NCI-H2196 treated with DMSO at 0.1 percent for 48 hours (cell line): ENCODE measurements around the gene HADH.
"Not testable (repeated sequence)": the region's sequence is repeated elsewhere in the genome, so short reads cannot be mapped to it uniquely, and the experiment has no call there.

ENCODE experiments used
- DNase-seq: peaks from one replicate; lab custom pipeline; 2025; ENCODE audit not compliant: unreplicated experiment; lab: John Stamatoyannopoulos, UW

Gene HADH

DNA sequence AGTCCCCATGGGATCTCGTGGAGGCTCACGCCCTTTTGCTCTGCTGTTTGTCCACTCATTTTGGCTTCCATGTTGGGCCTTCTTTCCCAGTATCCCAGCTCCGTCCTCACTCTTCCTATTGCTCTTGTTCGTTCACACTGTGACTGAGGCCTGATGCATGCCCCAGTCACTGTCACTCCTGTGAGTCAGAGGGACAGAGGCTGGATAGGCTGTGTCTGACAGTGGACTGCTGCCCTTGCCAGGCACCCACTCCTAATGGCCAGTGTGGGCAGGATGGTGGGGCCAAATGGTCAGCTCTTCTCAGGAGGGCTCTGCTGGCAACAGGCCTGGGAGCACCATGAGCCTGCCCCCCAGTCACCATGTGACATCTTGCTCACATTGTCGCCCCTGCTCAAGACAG, 40.0 kb downstream of the HADH start:
- no peak for DNase-seq

- DNase-seq, result peak; percentile 22
These were observed 40.6 kb downstream of the HADH start for GRCh38 chr4:108030332-108030731.

DNA sequence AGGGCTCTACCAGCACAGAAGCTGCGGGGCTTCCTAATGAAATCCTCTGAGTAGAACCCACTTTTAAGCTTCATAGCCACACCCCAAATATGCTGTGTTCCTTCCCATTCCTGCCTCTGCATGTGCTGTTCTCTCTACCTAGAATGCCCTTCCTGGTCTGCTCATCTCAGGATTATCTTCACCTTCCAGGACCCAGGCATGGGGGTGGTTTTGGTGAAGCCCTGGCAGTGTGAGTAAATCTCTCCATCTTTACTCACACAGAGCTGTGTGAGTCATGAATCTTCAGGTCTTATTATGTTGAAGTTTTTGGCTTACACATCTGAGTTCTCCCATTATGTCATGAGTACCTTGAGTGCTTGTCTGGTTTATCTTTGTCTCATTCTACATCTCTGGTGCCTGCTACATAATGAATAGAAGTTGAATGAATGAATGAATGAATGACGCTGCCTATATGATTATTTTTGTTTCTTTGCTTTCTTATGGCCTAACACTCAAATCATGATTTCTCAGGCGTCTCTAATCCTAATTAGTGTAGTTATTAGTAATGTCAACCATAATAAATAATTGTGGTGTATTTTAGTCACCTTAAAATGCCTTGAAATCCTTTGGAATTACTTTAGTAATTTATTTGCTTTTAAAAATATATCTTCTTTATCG, 41.9 kb downstream of the HADH start:
- DNase-seq, result no peak

DNA sequence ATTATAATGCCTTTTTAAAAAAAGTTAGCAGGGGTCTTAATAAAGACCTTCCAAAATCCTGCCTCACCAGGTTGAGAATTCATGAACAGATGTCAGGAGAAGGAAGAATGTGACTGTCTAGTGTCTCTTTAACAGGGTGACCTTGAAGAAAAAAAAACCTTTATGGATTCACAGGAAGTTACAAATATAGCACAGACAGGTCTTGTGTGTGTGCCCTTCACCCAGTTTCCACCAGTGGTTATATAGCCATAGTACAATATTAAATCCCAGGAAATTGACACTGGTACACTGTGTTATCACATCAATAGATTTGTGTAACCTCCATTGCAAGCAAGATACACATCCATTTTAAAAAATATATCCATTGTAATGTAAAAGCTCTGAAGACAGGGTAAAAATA, 43.7 kb downstream of the HADH start:
- no peak for DNase-seq

DNA sequence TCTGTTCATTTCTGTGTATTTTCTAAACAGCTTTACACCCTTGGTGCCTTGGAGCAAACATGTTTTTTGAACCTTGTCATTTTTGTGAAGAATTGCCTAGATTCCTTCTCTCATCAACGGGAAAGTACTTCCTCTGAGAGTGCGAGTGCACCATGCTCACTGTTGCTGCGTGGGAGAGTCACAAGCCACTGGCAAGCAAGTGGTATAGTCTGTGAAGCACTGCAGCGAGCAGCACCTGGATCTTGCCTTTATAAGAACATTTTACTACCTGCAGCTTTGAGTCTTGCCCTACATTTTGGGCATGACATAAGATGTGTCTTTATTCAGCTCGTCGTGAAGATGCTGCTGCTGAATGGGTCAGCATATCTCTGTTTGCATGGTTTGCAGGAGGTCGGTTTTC, 44.9 kb downstream of the HADH start:
- DNase-seq, result no peak

- no peak for DNase-seq
These were observed 46.0 kb downstream of the HADH start for GRCh38 chr4:108035691-108036090.

DNA sequence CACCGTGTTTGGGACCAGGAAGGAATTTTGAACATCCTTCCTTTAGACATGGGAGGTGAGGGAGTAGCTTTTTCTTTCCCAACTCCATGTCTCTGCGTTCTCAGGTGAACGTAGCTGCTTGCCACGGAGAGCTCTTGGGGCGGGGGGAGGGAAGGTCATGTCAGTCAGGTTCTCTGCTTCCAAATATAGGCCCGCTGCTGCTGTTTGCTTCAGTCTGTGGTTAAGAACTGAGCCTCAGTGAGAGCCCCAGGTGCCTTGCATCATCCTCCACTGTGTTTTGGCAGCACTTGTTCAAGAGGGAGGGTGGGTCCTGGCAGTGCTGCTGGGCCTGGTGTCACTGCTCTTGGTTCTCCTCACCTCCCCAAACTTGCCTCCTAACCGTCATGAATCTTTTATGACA, 46.5 kb downstream of the HADH start:
- no peak for DNase-seq

DNA sequence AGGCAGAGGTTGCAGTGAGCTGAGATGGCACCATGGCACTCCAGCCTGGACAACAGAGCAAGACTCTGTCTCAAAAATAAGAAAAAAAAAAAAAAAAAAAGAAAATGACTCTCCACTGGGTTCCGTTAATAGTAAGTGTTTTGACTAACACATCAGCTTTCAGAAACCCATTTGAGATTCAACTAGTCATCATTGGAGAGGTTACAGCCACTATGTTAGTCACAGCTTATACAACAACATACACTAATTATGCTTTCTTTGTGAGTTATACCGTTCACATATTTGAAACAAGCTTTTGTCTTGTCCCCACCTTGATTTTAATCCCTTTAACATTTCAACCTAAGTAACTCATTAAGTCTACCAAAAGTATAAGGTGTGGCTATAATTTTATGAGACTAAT, 48.2 kb downstream of the HADH start:
- DNase-seq, result no peak

DNA sequence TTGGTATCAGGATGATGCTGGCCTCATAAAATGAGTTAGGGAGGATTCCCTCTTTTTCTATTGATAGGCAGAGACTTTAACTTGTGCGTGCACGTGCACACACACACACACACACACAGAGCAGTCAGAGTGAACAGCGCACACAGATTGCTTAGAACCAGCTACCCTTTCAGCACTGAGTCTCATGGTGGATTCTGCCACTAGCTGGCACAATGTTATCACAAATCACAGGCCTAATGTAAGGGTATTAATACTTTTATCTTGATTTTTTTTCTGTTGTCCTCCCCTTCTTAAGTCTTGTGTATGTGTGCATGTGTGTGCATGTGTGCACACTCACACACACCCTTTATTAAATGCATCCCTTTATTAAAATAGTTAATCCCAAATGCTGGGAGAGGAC, 53.2 kb downstream of the HADH start:
- no peak for DNase-seq

- DNase-seq, result peak; percentile 18
These were observed 53.8 kb downstream of the HADH start for GRCh38 chr4:108043526-108043925.

- no peak for DNase-seq
These were observed 55.4 kb downstream of the HADH start for GRCh38 chr4:108044951-108045686.

DNA sequence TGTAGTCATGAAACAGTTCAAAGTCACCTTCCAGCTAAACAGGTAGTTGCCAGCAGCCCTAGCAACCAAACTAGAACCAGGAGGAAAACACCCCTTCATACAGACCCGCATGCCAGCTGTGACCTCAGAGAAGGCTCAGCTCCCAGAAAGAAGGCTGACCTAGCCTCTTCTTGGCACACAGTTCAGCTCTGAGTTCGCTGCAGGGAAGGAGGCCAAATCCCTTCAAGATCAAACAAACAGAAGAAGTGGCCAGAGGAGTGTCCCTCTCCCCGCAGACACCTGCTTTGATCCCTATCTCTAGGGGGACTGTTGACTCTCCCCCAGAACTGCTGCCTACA, 56.0 kb downstream of the HADH start:
- peak; percentile 19 for DNase-seq

DNA sequence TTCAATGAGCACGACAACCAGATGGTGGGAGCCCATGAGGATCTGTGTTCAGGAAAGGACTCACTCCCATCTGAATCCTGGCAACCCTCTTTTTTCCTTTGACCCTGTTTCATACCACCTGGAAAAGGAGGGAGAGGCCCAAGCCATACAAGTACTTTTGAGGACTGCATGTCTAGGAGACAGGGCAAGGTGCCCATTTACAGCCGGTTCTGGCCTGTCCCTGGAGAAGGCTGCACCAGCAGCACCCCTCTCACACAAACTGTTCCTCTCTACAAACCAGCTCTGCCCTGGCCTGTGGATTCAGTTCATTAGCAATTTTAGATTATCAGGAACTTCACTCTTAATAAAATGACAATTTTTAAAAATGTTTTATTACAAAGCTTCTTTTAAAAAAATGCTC, 57.5 kb downstream of the HADH start:
- DNase-seq, result no peak

- no peak for DNase-seq
These were observed 58.5 kb downstream of the HADH start for GRCh38 chr4:108048157-108048556.

GRCh38 chr4:108048997-108049396, 59.3 kb downstream of the HADH start:
- no peak for DNase-seq

DNA sequence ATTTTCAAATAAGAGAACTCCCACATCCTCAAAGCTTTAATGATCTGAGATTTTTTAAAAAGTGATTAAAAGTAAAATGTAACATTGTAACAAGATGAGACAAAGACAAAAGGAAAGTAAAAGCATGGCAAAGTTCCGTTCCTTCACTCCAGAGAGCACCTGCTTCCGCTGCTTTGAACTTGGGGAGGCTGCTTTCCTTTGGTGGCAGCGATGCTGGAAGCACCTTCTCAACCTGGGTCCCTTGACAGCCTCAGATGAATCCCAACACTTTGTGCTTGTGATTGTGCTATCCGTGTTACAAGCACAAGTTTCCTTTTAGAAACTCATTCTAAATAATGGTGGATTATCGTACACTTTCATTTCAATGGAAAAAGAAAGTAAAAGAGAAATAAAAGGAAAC, 59.7 kb downstream of the HADH start:
- DNase-seq, result no peak

GRCh38 chr4:108050166-108051111, 60.8 kb downstream of the HADH start:
- not testable (repeated sequence) for DNase-seq

DNA sequence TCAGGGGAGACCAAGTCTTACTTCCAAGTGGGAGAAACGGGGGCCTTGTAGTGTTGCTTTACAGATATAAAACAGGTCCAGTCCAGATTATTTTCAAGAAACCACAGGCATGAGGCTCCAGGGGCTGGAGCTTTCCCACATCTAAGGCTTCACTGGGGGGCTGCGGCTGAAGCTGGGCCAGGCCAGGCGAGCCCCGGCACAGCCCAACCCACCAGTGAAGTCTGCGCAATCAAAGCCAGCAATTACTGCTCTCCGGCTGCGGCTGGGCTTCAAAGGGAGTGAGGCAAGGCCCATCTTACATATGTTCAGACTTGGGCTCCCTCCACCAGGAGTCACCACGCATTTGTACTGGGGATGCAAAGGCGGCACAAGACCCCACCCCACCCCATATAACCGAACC, 61.7 kb downstream of the HADH start:
- no peak for DNase-seq

DNA sequence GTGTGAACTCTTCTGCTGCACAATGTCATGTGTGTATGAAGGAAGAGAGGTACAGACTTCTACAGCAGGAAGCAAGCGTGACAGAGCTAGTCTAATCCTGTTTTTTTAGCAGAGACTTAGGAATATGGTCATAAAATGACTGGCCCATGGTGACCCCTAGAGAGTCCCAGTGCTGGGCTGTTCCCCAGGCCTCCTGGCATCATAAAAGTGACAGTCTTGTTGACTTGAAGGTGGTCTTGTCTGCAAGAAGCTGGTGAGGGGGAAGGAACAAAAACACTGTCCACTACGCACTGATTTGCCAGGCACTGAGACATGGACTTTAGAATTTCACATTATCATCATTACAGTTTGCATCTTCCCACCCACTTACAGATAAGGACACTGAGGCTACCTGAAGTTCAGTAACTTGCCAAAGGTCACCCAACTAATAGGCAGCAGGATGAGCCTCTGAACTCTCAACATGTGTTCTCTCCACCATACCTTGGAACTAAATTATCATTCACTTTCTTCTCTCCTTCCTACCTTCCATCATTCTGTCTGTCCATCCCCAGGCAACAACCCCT, 63.0 kb downstream of the HADH start:
- no peak for DNase-seq

DNA sequence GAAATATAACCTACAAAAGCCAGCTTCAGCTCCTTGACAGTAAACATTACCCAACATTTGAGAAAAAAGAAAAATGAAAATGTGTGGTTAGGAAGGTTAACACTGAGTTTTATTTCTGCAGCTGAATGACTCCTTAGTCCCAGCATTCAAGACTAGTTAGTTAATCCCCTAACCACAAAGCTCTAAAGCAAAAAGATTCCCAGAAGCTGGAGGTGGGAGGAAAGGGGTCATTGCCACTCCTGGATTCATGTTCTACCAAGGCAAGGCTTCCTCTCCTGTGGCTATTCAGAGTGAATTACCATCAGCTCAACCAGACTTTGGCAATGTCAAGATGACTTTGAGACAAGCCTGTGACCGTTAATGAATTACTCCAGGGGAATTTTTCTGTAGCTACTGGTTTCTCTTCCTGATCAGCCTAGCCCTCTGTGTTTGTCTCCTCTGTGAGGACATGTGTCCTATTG, 63.6 kb downstream of the HADH start:
- no peak for DNase-seq

DNA sequence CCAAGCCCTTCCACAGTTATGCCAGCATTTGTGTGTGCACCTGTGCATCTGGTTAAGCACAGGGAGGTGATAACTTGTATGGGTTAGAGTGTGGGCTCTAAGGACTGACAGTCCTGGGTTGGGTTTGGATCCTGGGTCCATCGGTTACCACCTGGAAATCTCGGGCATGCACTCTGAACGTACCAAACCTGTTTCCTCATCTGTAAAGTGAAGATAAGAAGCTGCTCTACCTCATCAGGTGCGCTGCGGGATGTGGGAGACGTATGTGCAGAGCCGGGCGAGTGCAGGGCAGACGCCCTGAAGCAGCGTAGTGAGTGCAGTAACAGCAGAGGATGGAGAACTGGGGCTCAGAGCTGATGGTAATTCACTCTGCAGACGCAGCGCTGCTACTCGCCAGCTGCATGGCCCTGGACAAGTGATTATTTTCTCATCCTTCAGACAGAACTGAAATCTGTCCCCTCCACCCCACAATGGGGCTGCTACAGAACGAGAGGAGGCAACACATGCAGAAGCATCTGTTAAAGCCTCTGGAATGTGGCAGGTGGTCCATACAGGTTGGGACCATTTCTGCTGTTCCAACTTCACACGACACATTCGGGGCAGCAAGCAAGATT, 64.4 kb downstream of the HADH start:
- no peak for DNase-seq
